Activated CD4-positive, alpha-beta T cell treated with anti-CD3 and anti-CD28 coated beads, Interleukin-2, amount 50 U/mL, for 24 hours (primary cell): ENCODE data around the gene UCN.

Experiments used
- DNase-seq, 2 donors: peaks; one replicate each; pipeline ENCODE4 v3.0.0-alpha.2; 2020; ENCODE audit warnings: low read depth in 1 of 2, low spot score in 1 of 2

UCN gene

DNA sequence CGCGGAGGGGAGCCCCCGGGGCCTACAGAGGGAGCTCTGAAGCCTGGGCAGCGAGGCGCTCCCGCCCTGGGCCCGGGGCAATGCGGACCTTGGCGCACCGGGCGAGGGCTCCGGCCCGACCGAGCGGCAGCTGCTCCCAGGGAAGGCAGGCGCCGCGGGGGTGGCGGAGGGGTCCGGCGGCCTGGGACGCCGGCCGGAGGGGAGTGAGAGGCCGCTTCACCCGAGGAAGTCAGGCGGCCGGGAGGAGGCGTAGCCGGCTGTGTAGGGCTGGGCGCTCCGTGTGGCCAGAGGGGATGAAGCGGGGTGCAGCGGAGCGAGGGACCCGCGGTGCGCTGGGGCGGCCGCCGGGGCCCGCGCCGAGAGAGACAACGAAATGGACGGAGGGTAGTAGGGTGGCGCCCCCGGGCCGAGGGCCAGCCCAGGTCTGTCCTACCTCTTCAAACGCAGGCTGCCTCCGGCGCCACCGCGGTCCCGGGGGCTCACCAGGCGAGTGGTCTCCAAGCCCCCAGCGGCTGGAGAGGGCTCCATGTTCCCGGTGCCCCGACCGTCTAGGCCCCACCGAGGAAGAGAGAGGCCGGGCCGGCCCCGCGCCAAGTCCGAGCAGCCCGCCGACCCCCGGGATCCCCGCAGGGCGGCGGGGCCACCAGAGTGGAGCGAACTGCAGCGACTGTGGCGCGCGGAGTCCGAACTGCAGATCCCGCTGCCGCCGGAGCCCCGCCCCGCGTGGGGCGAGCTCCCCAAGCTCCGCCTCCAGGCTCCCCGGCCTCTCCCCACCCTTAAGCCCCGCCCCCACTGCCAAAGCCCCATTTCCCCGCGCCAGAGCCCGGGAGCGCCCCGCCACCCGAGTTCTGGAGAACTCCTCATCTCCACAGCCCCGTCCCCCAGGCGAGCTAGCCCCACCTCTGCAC is 45.6 kb downstream of the UCN start, which contains the start of gene SLC30A3:
TSS of gene SLC30A3 (minus strand) at position 669 of the 908 bp plus-strand sequence. CDS start at position 528, 141 bp downstream.
- DNase-seq: peak; percentile 37 to 58

DNA sequence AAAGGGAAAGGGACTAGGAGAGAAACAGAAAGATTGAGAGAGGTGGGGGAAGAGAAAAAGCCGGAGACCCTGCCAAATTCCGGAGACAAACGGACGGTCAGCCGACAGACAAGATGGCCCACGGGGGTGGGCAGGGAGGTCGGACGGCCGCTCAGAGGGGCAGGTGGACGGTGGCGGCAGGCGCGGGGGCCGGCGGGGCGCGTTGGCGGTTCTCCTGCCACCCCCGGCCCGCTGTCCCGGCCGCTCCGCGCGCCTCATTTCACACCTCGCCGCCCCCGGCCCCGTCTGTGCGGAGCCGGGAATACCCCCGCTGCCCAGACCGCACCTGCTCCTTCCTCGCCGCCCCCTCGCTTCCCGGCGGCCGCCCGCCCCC is 46.3 kb downstream of the UCN start:
- DNase-seq: no peak

DNA sequence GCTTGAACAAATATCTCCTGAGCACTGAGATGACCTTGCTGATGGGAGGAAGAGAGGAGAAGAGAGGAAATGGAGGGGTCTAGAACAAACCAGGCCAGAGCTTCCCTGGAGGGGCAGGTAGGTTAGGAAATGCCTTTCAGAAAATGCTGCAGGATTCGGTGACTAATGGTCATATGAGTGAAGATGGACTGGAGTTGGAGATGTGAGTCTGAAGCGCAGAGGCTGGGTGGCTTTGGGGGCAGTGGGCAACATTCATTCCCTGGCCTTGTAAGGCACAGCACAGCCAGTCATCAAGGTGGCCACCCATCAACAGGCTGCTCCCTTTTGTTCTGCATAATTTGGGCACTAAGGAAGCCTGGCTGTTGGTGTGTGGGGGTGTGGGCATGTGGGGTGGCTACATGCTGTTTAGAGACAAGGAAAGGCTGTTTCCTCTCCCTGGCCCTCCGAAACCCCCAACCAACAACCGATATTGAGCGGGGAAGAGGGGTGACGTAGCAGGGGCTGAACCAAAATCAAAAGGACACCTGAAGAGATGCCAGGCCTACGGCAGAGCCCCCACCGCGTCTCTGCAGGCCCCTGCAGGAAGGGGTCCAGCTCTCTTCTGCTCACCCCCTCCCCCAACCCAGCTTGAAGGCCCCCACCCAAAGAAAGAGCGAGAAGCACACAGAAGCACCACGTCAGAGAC is 46.9 kb downstream of the UCN start:
- no peak for DNase-seq

DNA sequence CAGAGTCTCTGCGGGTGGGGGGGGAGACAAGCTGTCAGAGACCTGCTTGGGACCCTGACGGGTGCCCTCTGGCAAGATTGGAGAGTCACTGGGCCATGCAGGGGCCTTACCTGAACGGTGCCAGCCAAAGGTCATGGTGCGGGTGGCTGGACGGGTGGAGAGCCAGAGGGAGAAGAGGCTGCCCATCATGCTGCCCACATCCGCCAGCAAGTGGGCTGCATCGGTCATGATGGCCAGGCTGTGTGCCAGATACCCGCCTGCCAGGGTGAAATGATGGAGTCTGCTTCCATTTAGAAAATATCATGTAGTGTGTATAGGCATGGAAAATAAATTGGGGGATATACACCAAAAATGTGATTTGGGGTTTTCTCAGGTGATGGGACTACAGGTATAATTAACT is 50.2 kb downstream of the UCN start:
- no peak for DNase-seq
